ENCODE results near the gene NPY4R.
"Not testable (repeated sequence)": the region's sequence is repeated elsewhere in the genome, so short reads cannot be mapped to it uniquely, and the experiment has no call there.

Gene NPY4R

GRCh38 chr10:46455992-46456391 lies 9.8 kb downstream of the NPY4R start:
- DNase-seq, result not testable (repeated sequence)

GRCh38 chr10:46451365-46451764 lies 14.4 kb downstream of the NPY4R start:
- not testable (repeated sequence) for DNase-seq

GRCh38 chr10:46450829-46451228 lies 14.9 kb downstream of the NPY4R start:
- not testable (repeated sequence) for DNase-seq

GRCh38 chr10:46447439-46447838 lies 18.3 kb downstream of the NPY4R start:
- not testable (repeated sequence) for DNase-seq

GRCh38 chr10:46445389-46446122 lies 20.2 kb downstream of the NPY4R start:
- DNase-seq, result not testable (repeated sequence)

- not testable (repeated sequence) for DNase-seq
Measured at GRCh38 chr10:46443422-46443821, 22.3 kb downstream of the NPY4R start.

GRCh38 chr10:46442706-46443275 lies 23.0 kb downstream of the NPY4R start:
- not testable (repeated sequence) for DNase-seq

- not testable (repeated sequence) for DNase-seq
Measured at GRCh38 chr10:46441837-46442278, 23.9 kb downstream of the NPY4R start.

GRCh38 chr10:46440942-46441341 lies 24.8 kb downstream of the NPY4R start:
- DNase-seq, result not testable (repeated sequence)

- DNase-seq, result not testable (repeated sequence)
Measured at GRCh38 chr10:46423550-46423949, 42.2 kb downstream of the NPY4R start.

GRCh38 chr10:46419570-46420379 lies 46.0 kb downstream of the NPY4R start:
- DNase-seq, result not testable (repeated sequence)

GRCh38 chr10:46418283-46418682 lies 47.5 kb downstream of the NPY4R start:
- DNase-seq, result not testable (repeated sequence)

GRCh38 chr10:46415291-46415690 lies 50.5 kb downstream of the NPY4R start:
- not testable (repeated sequence) for DNase-seq

- not testable (repeated sequence) for DNase-seq
Measured at GRCh38 chr10:46412665-46413064, 53.1 kb downstream of the NPY4R start.

GRCh38 chr10:46411123-46411522 lies 54.6 kb downstream of the NPY4R start:
- DNase-seq, result not testable (repeated sequence)

Measured in fibroblast of skin of abdomen (primary cell).